HG02642 (cell line): Measurements from ENCODE around the gene LDB3.

ENCODE experiments used
- ATAC-seq: cut with Tn5 transposase; IDR thresholded peaks from one replicate; pipeline ENCODE4 v1.9.1; 2021; ENCODE audit warnings: mild to moderate bottlenecking; ENCODE audit not compliant: unreplicated experiment, poor library complexity

LDB3 gene

DNA sequence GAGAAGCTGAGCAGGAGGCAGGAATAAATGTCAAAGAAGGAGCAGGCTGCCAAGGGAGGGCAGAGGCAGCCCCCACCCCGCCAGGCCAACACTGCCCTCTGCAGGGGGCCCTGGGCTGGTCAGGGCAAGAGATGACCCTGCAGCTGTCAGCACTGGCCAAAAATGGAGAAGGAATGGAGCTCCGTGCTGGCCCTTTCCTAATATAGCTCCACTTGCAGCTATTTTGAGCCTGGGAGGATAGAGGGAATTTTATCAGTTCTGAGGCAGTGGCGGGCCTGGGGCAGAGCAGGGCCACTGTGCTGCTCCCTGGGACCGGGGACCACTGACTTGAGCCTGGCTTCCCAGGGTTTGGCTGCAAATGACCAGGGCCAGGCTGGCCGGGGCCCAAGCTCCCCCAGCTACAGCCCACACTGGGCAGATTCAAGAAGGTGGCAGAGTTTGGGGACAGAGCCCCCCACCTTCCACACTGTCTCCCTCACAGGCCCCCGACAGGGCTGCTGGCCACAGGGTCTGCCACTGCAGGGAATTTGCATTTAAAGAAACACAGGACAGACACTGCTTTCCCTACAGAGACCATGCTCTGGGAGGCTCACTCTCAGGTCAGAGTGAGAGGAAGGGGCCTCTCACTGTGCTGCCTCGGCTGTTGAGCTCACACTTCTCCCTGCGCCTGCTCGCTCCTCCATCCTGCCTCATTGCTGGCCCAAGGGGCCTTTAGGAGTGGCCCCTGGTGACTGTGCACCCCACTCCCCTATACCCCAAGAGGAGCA is 16.2 kb downstream of the LDB3 start:
- no peak for ATAC-seq

DNA sequence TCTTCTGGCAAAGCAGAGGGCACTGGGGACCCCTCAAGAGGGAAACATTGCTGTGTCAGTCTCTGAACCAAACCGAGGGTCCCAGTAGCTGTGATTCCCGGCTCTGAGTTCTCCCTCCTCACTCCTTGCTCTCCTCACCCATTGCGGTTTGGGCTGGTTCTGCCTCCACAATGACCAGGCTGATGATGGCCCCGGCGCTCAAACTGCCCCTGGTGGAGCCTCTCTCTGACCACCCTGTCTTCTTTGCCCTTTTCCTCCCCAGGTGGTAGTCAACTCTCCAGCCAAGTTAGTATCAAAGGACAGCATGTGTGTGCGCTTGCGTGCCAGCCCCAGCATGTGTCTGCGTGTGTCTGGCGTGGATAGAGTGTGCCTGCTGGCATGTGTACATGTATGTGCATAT is 17.1 kb downstream of the LDB3 start:
- ATAC-seq, result no peak

DNA sequence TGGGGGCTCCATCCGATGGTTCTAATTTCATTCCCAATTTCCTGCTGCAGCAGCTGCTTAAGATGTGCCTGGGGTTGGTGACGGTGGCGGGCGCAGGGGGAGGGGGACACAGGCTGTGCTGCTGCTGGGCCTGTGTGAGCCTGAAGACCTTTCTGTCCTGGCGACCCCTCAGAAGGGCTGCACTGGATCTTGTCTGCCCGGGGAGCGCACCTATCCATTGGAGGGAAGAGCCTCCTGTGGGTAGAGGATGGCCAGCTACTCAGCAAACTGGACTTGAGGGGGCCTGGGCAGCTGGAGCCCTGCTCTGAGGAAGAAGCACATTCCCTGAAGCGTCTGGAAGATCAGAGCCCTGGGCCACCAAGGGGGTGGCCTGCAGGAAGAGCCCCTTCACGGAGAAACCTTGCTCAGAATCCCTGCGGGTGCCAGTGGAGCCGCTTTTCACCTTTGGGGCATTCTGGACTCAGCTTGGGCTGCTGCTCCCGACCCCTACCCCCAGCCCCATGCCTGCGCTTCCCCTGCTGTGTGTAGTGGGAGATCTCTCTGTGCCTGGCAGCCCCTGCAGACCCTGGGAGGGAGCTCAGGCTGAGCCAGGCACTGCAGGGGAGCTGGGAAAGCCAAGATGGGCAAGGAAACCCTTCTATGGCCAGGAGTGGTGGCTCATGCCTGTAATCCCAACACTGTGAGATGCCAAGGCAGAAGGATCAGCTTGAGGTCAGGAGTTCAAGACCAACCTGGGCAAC is 17.8 kb downstream of the LDB3 start:
- ATAC-seq, result no peak

DNA sequence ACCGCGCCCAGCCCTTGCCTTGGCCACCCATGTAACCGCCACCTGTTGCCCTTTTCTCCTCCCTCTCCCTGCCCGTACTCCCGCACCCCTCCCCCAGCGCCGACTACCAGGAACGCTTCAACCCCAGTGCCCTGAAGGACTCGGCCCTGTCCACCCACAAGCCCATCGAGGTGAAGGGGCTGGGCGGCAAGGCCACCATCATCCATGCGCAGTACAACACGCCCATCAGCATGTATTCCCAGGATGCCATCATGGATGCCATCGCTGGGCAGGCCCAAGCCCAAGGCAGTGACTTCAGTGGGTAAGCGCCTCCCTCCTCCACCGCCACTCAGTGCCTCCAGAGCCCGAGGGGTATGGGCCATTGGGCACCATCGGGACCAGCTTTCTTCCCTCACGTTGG is 18.7 kb downstream of the LDB3 start:
- no peak for ATAC-seq

DNA sequence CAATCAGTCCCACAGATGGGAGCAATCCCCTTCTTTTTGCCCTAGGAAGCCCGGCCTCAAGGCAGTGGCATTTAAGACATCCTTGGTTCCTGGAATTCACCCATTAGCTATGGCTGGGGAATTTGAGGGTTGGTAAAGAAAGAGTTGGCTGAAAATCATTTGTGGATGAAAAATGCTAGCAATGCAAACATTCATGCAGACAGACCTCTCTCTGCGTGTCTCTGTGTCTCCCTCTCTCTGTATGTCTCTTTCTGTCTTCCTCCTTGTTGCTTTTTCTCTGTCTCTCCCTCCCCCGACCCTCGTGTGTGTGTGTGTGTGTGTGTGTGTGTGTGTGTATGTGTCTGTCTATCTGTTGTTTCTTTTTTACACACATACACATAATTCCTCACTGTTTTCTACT is 19.4 kb downstream of the LDB3 start:
- ATAC-seq, result no peak

DNA sequence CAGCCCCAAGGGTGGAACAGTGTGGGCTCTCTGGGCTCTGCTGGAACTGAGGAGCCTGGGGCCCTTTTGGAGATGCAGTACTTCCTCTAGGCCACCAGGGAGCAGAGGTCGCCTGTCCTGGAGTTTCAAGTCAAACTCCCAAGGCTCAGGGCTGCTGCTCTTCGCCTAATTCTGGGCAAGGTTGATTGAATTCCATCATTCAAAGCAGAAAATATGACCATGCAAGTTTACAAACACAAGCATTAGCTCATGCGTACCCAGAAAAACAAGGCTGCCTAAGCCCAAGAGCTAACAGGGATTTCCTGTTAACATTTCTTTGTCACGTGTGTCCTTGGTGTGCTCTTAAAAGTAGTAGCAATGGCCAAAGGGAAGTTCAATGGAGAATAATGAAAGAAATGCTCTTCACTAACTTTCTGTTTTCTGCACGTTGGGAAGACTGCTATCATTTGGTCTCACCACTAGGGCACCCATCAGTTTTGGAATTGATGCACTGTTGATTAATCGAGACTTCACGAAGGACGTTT is 20.1 kb downstream of the LDB3 start:
- ATAC-seq, result peak; percentile 81

DNA sequence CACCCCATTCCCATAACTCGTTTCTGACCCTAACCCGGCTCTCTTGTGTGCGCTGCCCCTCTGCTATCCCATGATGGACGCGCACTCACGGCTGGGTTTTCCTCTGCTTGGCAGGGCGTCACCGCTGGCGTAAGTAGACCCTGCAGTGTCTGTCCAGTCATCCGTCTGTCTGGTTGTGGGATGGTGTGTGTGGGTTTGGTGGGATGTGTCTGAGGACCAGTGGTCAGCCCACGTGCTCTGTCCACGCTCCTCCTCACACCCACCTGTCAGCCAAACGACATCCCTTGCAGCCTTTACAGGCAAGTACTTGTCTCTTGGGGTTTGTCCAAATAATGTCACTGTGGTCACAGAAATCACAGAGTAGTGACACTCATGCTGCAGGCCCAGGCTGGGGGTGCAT is 20.8 kb downstream of the LDB3 start:
- no peak for ATAC-seq

DNA sequence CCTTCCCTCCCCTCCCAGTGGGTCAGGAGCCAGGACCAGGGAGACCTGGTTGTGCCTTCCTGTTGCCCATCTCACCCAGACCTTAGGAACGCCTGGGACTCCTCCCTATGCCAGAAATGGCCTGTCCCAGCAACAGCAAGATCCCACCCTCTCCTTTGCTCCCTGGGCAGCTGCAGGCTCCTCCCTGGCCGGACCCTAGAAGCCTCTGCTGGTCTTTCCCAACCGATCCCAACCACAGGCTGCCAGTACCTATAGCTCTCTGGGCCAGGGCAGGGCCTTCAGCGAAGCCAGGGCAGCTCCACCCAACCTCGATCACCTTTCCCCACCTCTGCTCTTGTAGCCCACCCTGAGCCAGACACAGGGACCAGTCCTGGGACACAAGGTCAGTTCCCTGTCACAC is 21.9 kb downstream of the LDB3 start:
- ATAC-seq, result no peak

DNA sequence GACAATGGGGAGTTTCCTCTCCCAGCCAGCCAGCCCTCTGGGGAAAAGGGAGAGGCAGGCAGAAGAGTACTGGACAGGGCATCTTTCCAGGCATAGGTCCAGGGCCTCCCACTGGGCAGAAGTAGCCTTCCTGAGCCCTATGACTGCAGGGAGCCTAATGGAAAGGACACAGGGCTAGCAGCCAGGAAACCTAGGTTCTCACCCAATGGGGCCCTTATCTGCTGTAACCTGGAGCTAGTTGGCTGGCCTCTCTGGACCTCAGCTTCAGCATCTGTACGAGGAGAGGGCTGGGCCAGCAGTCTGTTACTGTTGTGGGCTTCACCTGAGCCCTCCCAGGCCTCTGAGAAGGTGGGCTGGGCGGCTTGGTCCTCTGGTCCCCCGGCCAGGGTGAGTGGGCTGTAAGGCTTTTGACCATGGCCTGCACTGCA is 22.4 kb downstream of the LDB3 start:
- ATAC-seq, result no peak

DNA sequence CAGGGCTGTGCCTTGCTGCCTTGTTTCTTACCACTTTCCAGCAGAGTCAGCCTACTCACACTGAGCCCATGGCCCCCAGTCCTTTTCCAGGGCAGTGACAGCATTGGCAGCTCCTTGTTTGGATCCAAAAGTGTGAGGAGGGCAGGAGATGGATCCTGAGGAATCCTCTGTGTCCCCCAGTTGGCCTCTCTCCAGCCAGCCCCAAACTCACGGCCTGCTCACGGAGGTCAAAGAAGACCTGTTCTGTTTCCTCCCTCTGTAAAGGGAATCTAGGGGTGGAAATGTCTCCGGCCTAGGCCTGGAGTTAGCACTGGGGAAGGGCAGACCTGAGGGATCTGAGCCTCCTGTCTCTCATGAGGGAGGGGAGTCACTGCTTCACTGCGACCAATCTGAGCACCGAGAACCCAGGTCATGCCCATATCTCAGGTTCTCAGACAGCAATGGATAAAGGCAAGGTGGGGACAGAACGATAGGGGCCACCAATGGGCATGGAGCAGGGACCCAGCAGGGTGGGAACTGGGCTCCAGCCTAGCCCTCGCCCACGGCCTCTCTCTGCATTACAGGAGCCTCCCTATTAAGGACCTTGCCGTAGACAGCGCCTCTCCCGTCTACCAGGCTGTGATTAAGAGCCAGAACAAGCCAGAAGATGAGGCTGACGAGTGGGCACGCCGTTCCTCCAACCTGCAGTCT is 23.2 kb downstream of the LDB3 start:
- no peak for ATAC-seq

DNA sequence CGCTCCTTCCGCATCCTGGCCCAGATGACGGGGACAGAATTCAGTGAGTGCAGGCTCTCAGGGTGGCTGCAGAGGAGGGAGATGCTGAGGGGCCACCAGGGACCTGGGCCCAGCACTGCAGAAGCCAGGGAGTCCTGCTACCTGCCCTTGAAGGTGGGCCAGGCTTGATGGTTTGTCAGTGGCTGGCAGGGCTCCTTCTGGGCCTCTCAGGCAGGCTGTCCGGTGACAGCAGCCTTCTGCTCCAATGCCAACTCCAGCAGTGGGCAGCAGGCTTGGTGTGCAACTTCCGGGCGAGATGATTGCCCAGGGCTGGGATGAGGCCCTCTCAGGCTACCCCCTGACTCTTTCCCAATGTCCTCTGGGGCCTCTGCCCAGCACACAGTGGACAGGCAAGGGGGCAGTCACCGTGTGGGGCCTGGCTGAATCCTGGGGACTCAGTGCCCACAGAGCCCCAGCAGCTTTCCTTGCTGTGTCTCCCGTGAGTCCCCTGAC is 23.8 kb downstream of the LDB3 start:
- no peak for ATAC-seq

DNA sequence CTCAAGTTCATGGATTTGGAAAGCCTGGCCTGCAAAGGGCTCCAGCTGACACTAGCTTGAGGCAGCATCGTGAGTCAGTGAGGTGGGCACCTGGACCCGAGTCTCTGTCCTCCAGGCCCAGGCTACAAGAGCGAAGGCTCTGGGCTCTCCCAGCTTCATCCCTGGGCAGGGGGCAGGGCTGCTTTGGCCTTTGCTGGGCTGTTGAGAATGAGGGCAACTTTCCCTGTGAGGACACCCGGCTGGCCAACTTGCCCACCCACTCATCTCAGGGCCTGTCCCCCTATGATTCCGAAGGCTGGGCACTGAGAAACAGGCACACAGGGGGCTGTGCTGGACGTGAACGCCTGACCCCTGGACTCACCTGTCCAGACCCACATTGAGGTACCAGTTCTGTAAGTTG is 24.4 kb downstream of the LDB3 start:
- no peak for ATAC-seq

DNA sequence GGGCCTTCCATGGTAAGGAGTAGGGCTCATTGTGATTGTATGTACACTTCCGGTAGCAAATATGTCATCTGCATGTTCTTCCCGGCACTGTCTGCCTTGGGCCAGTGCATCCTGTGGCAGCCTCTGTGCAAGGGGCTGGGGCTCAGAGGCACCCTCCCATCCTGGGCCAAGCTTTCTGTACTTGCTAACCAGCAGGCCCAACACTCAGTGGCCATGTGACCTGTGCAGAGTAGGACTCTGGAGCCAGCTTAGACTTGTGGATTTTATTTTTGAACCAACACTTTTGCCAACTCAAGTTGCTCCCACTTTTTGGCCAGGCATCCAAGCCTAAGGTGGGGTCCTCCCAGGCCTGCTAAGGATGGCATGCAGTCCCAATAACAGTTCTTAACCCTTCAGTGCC is 25.0 kb downstream of the LDB3 start:
- no peak for ATAC-seq

DNA sequence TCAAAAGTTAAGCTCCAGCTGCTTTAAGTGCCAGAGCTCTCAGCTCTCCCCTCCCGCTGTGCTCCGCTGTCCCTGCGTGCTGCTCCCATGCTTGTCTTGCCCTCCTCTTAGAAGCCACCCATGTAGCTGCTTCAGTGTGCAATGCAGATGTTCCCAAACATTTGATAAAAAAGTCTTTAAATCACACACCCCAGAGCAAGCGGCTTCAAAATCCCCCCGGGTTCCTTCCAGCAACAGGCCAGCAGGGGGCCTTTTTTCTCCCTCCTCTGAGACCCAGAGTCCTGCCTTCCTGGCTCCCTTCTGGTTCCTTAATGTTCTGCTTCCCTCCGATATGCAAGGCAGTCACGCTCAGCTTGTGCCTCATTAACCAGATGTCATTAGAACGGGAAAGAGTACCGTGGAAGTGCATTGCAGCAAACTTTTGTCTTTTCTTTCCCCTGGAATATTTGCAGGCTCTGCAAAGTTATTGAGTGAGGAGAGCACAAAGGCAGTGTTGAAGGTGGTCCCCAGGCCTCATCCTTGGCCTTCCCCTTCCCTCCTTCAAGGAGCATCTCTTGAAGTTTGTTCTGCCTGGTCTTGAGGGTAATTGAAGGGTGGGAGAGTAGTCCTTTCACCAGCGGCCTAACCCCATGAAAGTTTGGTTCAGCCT is 25.5 kb downstream of the LDB3 start:
- no peak for ATAC-seq

DNA sequence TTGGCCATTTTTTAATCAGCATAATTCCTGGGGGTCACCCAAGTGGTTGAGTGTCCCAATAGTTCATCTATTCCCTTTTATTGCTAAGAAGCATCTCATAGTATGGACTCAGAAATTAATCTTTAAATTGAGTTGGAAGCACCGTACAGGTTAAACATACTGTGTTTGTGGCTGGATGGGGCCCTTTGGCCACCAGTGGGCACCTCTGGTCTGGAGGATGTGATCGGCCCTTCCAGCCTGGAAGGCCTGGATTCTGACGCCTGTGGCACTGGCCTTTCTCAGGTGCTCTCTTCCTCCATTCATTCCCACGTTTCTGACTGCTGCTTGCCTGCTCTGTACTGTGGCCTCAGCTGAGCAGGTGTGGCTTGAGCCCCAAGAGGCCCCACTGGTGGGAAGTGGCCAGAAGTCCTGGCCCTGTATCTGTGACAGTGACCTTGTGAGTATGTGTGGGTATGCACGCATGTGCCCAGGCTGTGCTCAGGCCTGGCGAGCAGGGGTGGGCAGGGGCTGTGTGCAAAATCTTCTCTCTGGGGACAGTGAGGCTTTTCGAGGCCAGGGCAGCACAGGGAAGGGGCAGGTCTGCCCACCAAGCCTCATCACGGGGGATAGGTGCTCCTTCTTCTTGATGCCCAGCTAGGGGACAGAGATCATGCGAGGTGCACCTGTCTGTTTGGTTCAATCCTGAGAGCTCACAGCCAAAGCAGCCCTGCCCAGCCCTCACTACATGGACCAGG is 30.1 kb downstream of the LDB3 start:
- ATAC-seq, result no peak

DNA sequence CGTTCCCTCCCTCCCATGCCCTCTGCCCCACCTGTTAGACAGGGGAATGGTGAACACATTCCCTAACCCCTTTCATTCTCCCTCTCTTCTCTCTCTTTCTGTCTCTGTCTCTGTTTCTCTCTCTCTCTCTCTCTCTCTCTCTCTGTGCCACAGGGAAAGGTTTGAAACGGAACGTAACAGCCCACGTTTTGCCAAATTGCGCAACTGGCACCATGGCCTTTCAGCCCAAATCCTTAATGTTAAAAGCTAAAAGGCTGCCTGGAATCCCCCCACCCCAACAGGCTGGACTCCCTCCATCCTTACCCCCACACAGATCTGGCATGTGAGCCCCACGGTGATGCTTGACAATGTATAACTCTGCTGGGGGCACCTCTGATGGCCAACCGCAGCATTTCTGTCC is 30.8 kb downstream of the LDB3 start:
- ATAC-seq, result no peak

DNA sequence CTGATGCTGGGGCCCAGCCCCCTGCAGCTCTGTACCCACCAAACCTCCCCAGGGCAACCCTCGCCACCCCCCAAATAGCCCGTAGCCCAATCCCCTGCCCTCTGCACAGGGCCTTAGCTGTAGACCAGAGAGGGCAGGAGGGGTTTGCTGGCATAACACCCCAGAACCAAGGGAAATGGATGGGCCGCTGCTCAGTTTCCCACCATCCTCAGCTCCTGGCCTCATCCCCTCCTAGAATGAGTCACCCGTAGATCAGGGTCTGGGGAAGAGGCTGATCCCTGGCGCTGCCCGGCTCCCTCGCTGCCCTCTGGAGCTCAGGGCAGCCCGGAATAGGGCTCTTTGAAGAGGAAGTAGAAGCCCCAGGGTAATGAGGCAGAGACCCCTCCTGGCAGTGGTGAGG is 31.2 kb downstream of the LDB3 start:
- ATAC-seq, result no peak

DNA sequence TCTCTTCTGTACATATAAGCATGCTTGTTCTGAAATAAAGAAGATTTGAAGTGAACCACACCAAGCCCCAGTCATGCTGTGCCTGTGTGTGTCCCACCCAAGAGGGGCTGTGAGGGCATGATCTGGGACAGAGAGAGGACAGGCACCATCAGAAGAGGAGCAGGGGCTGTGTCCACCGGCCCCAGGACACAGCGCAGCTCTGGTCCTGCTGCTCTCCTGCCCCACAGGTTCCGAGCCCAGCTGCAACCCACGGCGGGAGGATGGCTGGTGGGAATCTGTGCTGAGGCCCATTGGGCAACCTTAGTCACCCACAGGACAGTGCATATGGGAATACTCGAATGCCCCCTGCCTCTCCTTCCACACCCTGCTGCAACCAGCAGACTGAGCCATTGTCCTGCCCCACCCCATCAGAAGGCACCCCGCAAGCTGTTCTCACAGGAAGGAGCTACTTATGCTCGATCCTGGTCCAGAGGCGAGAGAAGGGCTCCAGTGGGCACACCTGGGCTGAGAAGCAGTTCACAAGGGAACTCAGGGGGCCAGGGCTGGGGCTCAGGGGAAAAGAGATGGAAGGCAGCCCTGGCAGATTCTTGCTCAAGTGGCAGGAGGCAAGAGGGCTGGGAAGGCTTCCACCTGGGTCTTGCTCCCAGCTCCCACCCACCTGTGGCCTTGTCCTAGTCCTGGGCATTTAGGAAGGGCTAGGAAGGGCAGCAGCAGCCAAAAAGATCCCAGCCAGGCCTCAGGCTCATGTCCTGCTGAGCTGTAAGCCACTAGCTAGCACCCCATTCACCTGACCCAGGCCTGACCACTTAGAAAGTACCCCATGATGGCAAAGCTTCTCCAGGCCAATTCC is 31.9 kb downstream of the LDB3 start:
- ATAC-seq, result no peak
